Measurements from ENCODE around the gene CNBD2.

The CNBD2 gene

DNA sequence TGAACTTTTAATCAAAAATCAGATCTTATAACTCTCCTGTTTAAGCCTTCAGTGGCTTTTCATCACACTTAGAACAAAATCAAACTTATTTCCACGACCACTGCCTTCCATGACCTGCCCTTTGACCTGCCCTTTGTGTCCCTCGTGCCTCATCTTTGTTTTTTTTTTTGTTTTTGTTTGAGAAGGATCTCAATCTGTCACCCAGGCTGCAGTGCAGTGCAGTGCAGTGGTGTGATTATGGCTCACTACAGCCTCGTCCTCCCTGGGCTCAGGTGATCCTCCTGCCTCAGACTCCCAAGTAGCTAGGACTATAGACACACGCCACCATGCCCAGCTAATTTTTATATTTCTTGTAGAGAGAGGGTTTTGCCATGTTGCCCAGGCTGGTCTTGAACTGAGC lies 86.8 kb downstream of the CNBD2 start:
- TF ChIP-seq, protein P1, sequence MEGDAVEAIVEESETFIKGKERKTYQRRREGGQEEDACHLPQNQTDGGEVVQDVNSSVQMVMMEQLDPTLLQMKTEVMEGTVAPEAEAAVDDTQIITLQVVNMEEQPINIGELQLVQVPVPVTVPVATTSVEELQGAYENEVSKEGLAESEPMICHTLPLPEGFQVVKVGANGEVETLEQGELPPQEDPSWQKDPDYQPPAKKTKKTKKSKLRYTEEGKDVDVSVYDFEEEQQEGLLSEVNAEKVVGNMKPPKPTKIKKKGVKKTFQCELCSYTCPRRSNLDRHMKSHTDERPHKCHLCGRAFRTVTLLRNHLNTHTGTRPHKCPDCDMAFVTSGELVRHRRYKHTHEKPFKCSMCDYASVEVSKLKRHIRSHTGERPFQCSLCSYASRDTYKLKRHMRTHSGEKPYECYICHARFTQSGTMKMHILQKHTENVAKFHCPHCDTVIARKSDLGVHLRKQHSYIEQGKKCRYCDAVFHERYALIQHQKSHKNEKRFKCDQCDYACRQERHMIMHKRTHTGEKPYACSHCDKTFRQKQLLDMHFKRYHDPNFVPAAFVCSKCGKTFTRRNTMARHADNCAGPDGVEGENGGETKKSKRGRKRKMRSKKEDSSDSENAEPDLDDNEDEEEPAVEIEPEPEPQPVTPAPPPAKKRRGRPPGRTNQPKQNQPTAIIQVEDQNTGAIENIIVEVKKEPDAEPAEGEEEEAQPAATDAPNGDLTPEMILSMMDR (IDR thresholded peaks at IDR 0.05; ENCODE audit: low read depth, low read length): no peak
- DNase-seq (ENCODE audit: extremely low read depth, low read depth): no peak

DNA sequence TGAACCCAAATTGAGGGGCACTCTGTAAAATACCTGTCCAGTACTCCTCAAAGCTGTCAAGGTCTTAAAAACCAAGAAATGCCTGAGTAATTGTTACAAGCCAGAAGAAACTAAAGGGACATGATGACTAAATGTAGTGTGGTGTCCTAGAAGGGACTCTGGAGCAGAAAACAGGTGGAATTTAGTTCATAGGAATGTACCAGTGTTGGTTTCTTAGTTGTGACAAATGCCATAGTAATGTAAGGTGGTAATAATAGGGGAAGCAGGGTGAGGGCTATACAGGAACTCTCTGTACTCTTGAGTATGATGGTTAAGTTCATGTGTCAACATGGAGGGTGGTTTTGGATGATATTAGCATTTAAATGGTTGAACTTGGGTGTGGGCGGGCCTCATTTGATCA lies 92.3 kb downstream of the CNBD2 start:
- TF ChIP-seq, protein P1 (IDR thresholded peaks at IDR 0.05; ENCODE audit: low read depth, low read length): no peak

DNA sequence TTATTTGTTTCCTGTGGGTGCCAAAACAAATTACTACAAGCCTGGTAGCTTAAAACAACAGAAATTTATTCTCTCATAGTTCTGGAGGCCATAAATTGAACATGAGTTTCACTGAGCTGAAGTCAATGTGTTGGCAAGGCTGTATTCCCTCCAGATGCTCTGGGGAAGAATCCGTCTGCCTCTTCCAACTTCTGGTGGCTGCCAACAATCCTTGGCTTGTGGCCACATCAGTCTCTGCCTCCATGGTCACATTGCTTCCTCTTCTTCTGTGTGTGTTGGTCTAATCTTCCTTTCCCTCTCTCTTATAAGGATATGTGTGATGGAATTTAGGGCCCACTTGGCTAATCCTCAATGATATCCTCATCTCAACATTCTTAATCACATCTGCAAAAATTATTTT lies 93.4 kb downstream of the CNBD2 start:
- DNase-seq (ENCODE audit: extremely low read depth, low read depth): no peak
- TF ChIP-seq, protein P1 (IDR thresholded peaks at IDR 0.05; ENCODE audit: low read depth, low read length): no peak

More for the DNA sequence above, 92.3 kb downstream of the CNBD2 start:
- DNase-seq (ENCODE audit: extremely low read depth, low read depth): no peak

DNA sequence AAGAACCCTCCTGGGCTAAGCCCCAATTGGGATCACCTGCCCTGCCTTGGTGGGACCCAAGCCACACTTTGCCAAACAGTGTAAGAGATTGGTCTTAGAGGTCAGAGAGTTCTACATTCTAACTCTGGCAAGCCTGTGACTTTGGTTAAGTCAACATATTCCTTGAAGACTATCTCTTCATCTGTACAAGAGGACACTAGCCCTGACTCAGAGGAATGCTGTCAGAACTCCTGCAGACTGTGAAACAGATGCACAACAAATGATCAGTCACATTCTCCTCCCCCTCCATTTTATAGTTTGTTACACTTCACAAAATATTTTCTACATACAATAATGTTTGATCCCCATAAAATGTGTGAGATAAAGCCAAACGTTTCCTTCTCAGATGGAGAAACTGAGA lies 94.4 kb downstream of the CNBD2 start:
- DNase-seq (ENCODE audit: extremely low read depth, low read depth): no peak
- TF ChIP-seq, protein P1 (IDR thresholded peaks at IDR 0.05; ENCODE audit: low read depth, low read length): no peak

DNA sequence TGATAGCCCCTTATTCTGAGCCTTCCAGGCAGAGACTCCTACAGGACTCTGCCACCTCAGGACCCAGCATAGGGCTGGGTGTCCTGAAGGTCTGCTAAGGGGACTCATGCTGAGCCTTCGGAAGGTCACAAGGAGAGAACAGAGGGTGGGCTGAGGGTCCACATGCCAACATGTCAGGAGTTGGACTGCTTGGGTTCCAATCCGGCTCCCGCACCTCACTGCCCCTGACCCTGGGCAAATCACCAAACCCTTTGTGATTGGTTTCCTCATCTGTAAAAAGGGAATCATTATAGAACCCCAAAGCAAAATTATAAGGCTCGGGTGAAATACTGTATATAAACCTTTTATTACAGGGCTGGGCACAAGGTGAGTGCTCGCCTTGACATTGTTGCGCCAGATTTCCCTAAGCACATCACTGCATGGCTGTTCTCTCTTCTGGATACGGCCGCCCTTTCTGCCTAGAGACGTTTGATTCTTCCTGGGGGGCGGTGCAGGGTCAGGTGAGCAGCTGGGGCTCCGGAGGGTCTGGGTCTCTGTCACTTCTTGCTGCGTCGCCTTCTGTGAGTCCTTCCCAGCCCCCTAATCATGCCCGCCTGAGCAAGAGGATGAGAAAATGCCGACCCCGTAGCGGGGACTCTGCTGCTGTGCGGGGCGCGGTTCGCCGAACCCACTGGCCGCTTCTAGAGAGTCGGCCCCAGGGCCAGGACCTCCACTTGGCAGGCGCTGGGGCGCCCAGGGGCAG lies 95.7 kb downstream of the CNBD2 start:
- DNase-seq (ENCODE audit: extremely low read depth, low read depth): no peak
- TF ChIP-seq, protein P1 (IDR thresholded peaks at IDR 0.05; ENCODE audit: low read depth, low read length): no peak

DNA sequence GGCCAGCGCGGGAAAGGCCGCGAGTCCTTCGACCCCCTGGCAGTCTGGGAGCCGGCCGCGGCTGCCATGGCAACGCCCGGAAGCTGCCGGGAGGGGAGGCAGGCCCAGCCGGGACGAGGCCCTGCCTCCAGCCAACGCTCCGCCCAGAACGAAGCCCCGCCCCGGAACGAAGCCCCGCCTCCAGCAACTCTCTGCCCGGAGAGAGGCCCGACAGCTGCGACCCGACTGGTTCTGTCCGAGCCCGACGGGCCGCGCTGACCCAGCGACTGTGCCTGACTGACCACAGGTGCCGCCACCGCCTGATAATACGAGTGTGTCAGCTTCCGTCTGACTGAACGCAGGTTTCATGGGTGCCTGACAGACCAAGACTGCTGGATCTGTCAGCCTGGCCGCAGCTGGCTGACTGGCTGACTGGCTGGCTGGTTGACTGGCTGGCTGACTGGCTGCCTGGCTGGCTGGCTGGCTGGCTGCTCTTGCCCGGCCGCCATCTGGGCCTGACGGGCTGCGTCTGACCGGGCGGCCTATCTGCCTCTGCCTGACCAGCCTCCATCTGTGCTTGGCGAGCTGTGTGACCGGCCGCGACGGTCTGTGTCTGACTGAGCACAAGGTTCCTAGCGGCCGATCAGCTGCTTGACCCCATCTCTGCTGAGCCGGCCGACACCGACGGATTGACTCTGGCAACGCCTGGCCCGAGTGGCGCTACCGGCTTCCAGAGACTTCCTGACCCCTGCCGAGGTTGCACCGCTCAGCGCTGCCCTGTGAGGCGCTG lies 96.5 kb downstream of the CNBD2 start:
- TF ChIP-seq, protein P1 (IDR thresholded peaks at IDR 0.05; ENCODE audit: low read depth, low read length): no peak
- DNase-seq (ENCODE audit: extremely low read depth, low read depth): peak; percentile 56

DNA sequence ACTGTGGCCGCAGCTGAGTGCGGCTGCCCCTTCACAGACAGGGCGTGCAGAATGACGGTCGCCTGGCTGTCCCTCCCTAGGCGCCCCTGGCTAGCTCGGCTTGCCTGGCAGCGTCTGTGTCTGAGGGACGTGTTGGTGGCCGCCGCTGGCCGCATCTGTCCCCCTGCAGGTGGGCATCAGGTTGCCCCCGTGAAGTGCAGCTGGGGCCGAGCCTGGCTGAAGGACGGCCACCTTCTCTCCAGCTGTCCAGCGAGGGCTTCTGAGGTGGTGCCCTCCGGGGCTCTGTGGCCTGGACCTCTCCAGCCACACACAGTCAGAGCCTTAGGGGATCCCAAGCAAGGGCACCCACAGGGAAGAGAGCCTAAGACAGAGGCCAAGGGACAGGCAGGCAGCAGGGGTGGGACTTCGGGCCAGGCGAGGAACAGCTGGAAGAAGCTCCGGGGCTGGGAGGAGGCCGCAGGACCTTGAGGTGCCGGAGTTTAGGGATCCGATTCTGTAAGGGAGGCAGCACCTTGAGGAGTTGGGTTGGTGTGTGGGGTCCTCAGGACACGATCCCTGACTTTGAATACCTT lies 97.1 kb downstream of the CNBD2 start:
- TF ChIP-seq, protein P1 (IDR thresholded peaks at IDR 0.05; ENCODE audit: low read depth, low read length): no peak
- no peak for DNase-seq (ENCODE audit: extremely low read depth, low read depth)
